Activated CD4-positive, alpha-beta memory T cell treated with anti-CD3 and anti-CD28 coated beads, Interleukin-2, amount 10 ng/mL, durations not matched to agents 7 days and 5 days (primary cell): ENCODE data around the gene ME1. TPM values are rescaled to one million over a fixed set of nuclear protein-coding genes. Genes with fewer than 3 reads are reported as not detected.
"Not testable (repeated sequence)": the region's sequence is repeated elsewhere in the genome, so short reads cannot be mapped to it uniquely, and the experiment has no call there.

Experiments
- CTCF ChIA-PET: fragments of 350-600 bp; sonication (Branson Sonifier 250); formaldehyde crosslinking; loops from one replicate; lab custom pipeline; 2021; ENCODE audit warnings: antibody characterized with exemption, inconsistent platforms; lab: Charles Lee
- POLR2A ChIA-PET: fragments of 350-600 bp; sonication (Branson Sonifier 250); formaldehyde crosslinking; loops from one replicate; lab custom pipeline; 2021; ENCODE audit warnings: antibody characterized with exemption; lab: Charles Lee
- DNase-seq: peaks from one replicate; pipeline ENCODE4 v3.0.0-alpha.2; 2020
- H3K27ac Mint-ChIP-seq: one replicate; pipeline ENCODE4 v1.8.0; 2021; ENCODE audit warnings: mild to moderate bottlenecking, mixed read lengths
- H3K27me3 Mint-ChIP-seq: one replicate; pipeline ENCODE4 v1.8.0; 2021; ENCODE audit warnings: mixed read lengths
- H3K36me3 Mint-ChIP-seq: one replicate; pipeline ENCODE4 v1.8.0; 2021; ENCODE audit warnings: low read depth, mixed read lengths
- H3K4me1 Mint-ChIP-seq: one replicate; pipeline ENCODE4 v1.8.0; 2021; ENCODE audit warnings: mixed read lengths
- H3K4me3 Mint-ChIP-seq: one replicate; pipeline ENCODE4 v1.8.0; 2021; ENCODE audit warnings: mild to moderate bottlenecking, mixed read lengths
- H3K9me3 Mint-ChIP-seq: one replicate; pipeline ENCODE4 v1.8.0; 2021; ENCODE audit warnings: mixed read lengths
- total RNA-seq, 2 experiments: library from RNA; stranded (reverse); gene quantifications; one replicate each; pipeline ENCODE4 v1.2.3, GENCODE V29; 2021

The ME1 gene
- total RNA-seq, 2 experiments from 2014 or later, result 0.10 to 0.13 TPM

DNA sequence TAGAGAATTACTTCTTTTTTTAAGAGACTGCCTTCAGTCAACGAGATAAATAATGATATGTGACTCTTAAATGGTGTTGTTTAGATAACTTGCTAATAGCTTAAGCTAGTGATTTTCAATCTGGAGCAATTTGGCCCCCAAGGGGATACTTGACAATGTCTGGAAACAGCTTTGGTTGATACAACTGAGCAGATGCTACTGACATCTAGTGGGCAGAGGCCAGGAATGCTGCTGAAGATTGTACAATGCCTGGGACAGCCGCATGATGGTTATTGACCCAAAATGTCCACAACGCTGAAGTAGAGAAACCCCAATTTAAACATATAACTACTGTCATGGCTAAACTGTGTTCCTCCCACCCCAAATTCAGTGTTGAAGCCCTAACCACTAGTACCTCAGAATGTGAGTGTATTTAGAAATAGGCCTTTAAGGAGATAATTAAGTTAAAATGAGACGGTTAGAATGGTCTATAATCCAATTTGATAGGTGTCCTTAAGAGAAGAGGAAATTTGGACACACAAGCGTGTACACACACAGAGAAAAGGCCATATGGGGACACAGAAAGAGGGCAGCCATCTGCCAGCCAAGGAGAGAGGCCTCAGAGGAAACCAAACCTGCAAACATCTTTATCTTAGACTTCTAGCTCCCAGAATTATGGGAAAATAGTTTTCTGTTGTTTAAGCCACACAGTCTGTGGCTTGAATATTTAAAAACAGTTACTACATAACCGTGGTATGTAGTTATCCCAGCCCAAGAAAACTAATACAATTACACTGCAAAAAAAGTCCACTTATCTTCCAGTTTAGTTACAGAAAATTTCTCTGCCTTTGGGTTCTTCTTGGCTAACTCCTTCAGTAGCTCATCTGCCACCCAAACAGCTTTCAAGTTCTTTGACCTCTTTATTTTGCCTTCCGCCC, 215.5 kb downstream of the ME1 start:
- no peak overlapping the region for H3K27ac Mint-ChIP-seq
- H3K36me3 Mint-ChIP-seq, result no peaks in the 10 kb centered on the region
- H3K4me1 Mint-ChIP-seq, result no peaks in the 10 kb centered on the region
- H3K9me3 Mint-ChIP-seq, result no peaks in the 10 kb centered on the region
- ChIA-PET CTCF (interaction anchor here (0.7 to 11.2 kb wide), 8 partner anchors 11 to 299 kb away, joined by 3 to 228 read pairs (median 6); partner anchors contain the start of genes DOP1A, PGM3, PRSS35 and RWDD2A), POLR2A (interaction anchor here (1.0 to 1.8 kb wide), 3 partner anchors 22 to 148 kb away, joined by 3 to 9 read pairs (median 4); partner anchors contain the start of genes DOP1A, PGM3 and RWDD2A)
- H3K4me3 Mint-ChIP-seq, result no peak overlapping the region
- peaks cover 17% of the 10 kb centered on the region for H3K27me3 Mint-ChIP-seq
- peak; percentile 68 for DNase-seq

DNA sequence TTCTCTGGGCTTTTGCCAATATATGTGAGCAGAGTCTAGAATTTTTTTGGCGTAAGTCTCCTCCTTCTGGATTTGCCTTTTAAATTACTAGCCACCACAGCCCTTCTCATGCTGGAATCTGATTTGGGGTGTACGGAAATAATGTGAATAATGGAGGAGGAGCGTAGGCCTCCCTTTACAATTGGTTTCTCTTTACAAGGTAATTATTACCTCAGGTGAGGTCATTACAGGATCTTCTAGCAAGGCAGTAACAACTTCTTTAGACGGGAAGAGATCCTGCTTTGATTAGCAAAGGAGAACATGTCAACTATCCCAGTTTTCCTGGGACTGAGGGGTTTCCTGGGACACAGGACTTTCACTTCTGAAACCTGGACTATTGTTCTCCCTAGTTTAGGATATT, 228.8 kb downstream of the ME1 start:
- DNase-seq, result no peak
- peaks cover 8% of the 10 kb centered on the region for H3K27me3 Mint-ChIP-seq
- POLR2A ChIA-PET, result no interaction called here
- CTCF ChIA-PET, result no interaction called here
- no peak overlapping the region for H3K27ac Mint-ChIP-seq
- H3K4me1 Mint-ChIP-seq, result no peaks in the 10 kb centered on the region
- no peaks in the 10 kb centered on the region for H3K36me3 Mint-ChIP-seq
- H3K9me3 Mint-ChIP-seq, result no peaks in the 10 kb centered on the region
- no peak overlapping the region for H3K4me3 Mint-ChIP-seq

DNA sequence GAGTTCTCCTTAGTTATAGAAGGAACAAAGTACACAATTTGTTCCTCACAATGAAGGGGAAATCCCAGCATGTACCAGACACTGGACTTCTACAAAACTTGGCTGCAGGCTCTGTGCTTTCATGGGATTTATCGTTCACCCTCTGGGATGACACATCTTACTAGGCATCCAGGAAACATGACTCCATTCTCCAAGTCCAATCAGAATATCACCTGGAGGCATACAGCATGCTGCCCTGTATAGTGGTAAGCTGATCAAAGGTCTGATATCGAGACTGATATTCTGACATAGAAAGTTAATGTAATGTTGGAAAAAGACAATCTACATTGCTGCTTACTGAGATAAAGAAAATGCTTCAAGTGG, 231.0 kb downstream of the ME1 start:
- H3K36me3 Mint-ChIP-seq, result peaks cover 6% of the 10 kb centered on the region

DNA sequence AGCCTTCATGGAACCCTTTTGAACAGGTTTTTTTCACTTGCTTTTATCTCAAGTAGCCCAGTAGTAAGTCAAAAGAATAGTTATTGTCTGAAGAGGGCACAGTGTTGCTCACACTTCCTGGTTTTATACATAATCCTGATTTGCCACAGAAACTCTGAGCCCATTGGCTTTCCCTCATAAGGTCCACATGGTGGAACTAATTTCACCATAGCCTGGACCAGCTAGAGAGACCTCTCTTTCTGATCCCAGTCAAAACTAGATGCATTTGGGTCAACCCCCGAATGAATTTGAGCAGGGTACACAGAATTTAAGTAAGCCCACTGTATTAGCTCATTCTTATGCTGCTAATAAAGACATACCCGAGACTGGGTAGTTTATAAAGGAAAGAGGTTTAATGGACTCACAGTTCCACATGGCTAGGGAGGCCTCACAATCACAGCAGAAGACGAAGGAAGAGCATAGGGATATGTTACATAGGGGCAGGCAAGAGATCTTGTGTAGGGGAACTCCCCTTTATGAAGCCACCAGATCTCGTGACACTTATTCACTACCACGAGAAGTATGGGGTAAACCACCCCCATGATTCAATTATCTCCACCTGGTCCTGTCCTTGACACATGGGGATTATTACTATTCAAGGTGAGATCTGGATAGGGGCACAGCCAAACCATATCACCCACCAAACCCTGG, 231.5 kb downstream of the ME1 start:
- DNase-seq, result no peak
- ChIA-PET POLR2A (no interaction called here), CTCF (interaction anchor here (1.4 kb wide), 1 partner anchor 132 kb away, joined by 6 read pairs; the partner anchor contains the start of gene DOP1A)
- no peak overlapping the region for H3K4me3 Mint-ChIP-seq
- H3K27ac Mint-ChIP-seq, result no peak overlapping the region
- H3K36me3 Mint-ChIP-seq, result peaks cover 6% of the 10 kb centered on the region
- H3K4me1 Mint-ChIP-seq, result peaks cover 7% of the 10 kb centered on the region
- no peaks in the 10 kb centered on the region for H3K27me3 Mint-ChIP-seq
- no peaks in the 10 kb centered on the region for H3K9me3 Mint-ChIP-seq

More for the DNA sequence above, 231.0 kb downstream of the ME1 start:
- CTCF ChIA-PET, result interaction anchor here (1.4 kb wide), 1 partner anchor 133 kb away, joined by 6 read pairs; the partner anchor contains the start of gene DOP1A
- H3K27ac Mint-ChIP-seq, result no peak overlapping the region
- peaks cover 4% of the 10 kb centered on the region for H3K4me1 Mint-ChIP-seq
- no peaks in the 10 kb centered on the region for H3K9me3 Mint-ChIP-seq
- no peaks in the 10 kb centered on the region for H3K27me3 Mint-ChIP-seq
- DNase-seq, result no peak
- H3K4me3 Mint-ChIP-seq, result no peak overlapping the region
- POLR2A ChIA-PET, result no interaction called here

DNA sequence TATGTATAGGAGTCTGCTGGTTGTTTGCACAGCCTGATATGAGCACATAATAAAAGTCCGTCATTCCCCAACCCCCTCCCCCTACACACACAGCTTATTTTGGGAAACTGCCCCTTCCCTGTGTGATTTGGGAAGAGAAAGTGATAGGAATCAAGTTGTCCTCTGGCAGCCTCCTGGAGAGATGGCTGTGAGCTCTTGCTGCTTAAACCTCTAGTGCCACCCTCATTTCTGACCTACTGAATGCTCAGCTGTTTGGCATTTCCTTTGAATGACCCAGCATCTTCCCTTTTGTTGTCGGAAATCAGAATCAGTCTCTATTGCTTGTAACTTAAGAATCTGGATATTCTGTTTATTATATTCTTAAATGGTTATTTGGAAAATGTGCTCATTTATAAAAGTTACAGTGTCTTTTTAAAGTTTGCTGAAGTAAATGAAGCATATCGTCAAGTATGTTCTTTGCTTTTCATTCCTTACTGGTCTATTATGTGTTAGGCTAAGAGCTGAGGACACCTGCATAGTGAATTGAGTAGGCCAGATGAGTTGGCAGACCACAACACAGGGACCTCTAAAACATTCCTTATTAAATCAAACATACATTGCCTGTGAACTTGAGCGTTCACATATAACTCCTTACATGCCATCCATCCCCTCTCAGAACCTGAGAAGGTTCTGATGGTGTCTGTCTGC, 232.2 kb downstream of the ME1 start:
- Mint-ChIP-seq H3K36me3 (peaks cover 6% of the 10 kb centered on the region), H3K27me3 (no peaks in the 10 kb centered on the region), H3K9me3 (no peaks in the 10 kb centered on the region), H3K4me1 (peaks cover 12% of the 10 kb centered on the region), H3K27ac (no peak overlapping the region), H3K4me3 (no peak overlapping the region)
- CTCF ChIA-PET, result interaction anchor here (1.1 to 6.9 kb wide), 2 partner anchors 132 to 316 kb away, joined by 3 to 53 read pairs; partner anchors contain the start of genes DOP1A and UBE3D
- DNase-seq, result no peak
- POLR2A ChIA-PET, result no interaction called here

DNA sequence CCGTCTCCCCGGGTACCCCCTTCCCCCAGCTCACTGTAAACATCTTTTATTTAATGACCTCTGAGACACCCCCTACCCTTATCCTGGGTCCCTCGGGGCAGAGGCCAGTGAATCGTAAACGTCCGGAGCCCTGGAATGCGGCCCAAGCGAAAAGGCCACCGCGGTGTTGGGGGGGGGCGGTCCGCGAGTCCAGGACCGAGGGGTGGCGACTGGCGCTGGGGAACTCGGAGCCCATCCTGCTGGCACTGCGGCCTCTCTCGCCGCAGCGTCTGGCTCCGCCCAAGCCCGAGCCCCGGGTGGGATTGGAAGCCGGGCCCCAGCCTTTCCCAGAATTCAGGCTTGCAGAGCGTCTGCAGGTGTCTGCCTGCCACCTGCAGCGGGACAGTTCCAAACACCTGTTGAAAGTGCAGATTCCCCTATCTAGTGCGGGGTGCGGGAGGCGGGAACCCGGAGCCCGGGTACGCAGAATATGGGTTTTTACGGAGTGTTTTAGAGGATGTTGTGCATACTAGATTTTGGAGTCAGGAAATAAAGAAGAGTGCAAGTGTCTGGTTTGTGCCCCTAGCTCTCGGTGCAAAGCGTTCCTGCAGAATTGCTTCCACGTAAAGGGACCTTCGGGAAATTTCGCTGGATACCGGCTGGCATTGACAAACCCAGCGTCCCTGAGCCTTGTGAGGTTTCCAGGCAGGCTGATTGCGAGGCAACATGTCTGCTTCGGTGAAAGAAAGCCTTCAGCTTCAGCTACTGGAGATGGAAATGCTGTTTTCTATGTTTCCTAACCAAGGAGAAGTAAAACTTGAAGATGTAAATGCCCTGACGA, 236.9 kb downstream of the ME1 start:
- POLR2A ChIA-PET, result interaction anchor here (0.7 to 2.9 kb wide), 5 partner anchors 10 to 946 kb away, joined by 3 to 8 read pairs (median 3); partner anchors contain the start of genes DOP1A and UBE3D
- Mint-ChIP-seq H3K4me3 (peak overlapping the region; percentile 69), H3K4me1 (peaks cover 39% of the 10 kb centered on the region), H3K27me3 (no peaks in the 10 kb centered on the region), H3K9me3 (no peaks in the 10 kb centered on the region), H3K27ac (no peak overlapping the region), H3K36me3 (peaks cover 28% of the 10 kb centered on the region)
- CTCF ChIA-PET, result interaction anchor here (1.0 to 6.9 kb wide), 4 partner anchors 10 to 942 kb away, joined by 3 to 53 read pairs (median 6); partner anchors contain the start of genes DOP1A and UBE3D
- peak; percentile 18 for DNase-seq

DNA sequence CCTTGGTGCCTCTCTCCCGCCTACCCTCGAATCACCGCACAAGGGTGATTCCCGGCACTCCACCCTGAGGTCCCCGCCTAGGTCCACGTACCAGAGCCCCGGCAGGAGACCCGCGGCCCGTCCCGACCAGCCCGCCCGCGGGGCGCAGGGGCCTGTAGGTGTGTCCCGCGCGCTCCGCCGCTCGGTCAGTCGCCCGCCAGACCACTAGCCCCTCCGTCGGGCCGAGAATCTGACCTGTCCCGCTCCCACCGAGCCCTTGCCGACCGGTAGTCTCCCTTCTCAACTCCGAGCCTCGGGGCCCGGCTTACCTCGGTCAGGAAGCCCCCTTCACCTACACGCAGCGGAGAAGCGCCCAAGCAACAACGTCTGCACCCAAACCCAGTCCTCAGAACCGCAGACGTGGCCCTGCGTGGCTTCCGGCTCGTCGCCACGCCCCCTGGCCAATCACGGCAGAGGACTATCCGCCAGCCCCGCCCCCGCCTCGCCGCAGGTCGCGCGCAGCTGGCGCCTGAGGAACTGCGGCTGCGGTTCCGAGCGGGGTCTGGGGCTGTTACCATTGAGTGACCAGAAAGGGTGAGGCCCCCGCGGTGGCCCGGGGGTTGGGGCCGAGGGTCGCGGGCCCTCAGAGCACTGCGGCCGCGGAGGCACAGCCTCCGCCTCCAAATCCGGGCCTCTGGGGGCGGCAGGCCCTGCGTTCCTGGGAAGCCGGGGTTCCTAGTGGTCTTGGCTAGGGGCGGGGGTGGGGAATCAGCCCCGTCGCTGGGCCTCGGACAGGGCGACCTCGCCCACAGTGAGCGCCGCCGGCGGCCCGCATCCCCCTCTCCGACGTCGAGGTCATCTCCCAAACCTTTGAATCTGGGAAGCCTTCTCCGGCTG, 237.7 kb downstream of the ME1 start, which contains the start of the genes PGM3 and RWDD2A:
PGM3 (minus strand) TSS at position 395 of the 876 bp plus-strand sequence. CDS start 2,253 bp downstream, outside the sequence.
RWDD2A (plus strand) TSS at position 487 of the 876 bp plus-strand sequence. CDS start 1,095 bp downstream, outside the sequence.
- no peaks in the 10 kb centered on the region for H3K9me3 Mint-ChIP-seq
- peak; percentile 92 for DNase-seq
- ChIA-PET CTCF (interaction anchor here (1.0 to 6.9 kb wide), 4 partner anchors 11 to 941 kb away, joined by 3 to 53 read pairs (median 6); partner anchors contain the start of genes DOP1A and UBE3D), POLR2A (interaction anchor here (0.8 to 2.9 kb wide), 4 partner anchors 9 to 945 kb away, joined by 3 to 8 read pairs (median 4); partner anchors contain the start of gene DOP1A)
- H3K27me3 Mint-ChIP-seq, result no peaks in the 10 kb centered on the region
- peak within 1 kb of the TSS; percentile 79 for H3K27ac Mint-ChIP-seq
- H3K4me1 Mint-ChIP-seq, result peaks cover 46% of the 10 kb centered on the region
- H3K36me3 Mint-ChIP-seq, result peaks cover 33% of the 10 kb centered on the region
- H3K4me3 Mint-ChIP-seq, result peak within 1 kb of the TSS; percentile 95

DNA sequence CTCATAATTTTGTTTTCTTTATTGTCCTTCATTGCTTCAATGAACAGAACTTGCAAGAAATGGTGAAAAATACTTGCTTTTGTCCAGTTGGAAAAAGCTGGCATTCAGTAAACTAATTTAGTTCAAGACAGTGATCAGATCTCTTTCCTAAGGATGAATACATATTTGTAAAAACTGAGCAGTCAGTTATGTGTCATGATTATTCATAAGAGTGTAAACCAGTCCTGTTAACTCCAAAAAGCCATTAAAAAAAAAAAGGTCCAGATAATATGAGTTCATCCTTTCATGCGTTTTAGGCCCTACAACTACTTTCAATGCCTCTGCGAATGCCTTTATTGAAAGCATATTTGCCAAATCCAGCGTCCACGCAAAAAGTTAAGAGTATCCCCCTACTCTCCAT, 238.4 kb downstream of the ME1 start:
- H3K4me1 Mint-ChIP-seq, result peaks cover 46% of the 10 kb centered on the region
- peak overlapping the region; percentile 95 for H3K4me3 Mint-ChIP-seq
- POLR2A ChIA-PET, result no interaction called here
- no peak for DNase-seq
- peaks cover 33% of the 10 kb centered on the region for H3K36me3 Mint-ChIP-seq
- H3K27me3 Mint-ChIP-seq, result no peaks in the 10 kb centered on the region
- CTCF ChIA-PET, result interaction anchor here (6.9 kb wide), 1 partner anchor 126 kb away, joined by 53 read pairs; the partner anchor contains the start of genes DOP1A and UBE3D
- no peaks in the 10 kb centered on the region for H3K9me3 Mint-ChIP-seq
- H3K27ac Mint-ChIP-seq, result peak overlapping the region; percentile 79

DNA sequence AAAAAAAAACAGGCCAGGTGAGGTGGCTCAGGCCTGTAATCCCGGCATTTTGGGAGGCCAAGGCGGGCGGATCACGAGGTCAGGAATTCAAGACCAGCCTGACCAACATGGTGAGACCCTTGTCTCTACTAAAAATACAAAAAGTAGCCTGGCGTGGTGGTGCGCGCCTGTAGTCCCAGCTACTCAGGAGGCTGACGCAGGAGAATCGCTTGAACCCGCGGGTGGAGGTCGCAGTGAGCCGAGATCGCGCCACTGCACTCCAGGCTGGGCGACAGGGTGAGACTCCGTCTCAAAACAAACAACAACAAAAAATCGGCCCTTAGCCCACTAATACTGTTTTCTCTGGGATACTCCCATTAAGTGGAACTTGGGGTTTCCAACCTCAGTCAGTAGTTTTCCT, 238.9 kb downstream of the ME1 start:
- peaks cover 33% of the 10 kb centered on the region for H3K36me3 Mint-ChIP-seq
- H3K27ac Mint-ChIP-seq, H3K27me3 Mint-ChIP-seq: not testable (repeated sequence)

DNA sequence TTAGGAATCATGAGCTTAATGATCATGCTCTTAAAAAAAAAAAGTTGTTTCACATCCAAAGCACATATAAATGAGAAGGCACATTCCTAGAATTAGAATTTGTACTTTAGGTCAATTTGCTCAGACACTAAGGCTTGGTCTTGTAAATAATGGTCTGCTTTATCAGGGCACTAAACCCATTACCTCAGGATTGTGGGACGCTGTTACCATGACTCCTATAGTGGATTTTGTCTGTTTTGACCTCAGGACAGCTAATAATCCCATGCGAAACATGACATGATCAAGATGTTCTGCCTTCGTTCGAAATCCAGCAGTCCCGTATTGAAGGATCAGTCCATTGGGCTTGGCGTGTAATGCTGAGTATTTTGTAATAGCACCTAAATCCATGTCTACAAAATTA, 240.2 kb downstream of the ME1 start:
- Mint-ChIP-seq H3K9me3 (no peaks in the 10 kb centered on the region), H3K27ac (no peak overlapping the region), H3K4me3 (no peak overlapping the region), H3K27me3 (no peaks in the 10 kb centered on the region), H3K4me1 (peaks cover 44% of the 10 kb centered on the region), H3K36me3 (peaks cover 38% of the 10 kb centered on the region)
- ChIA-PET POLR2A (no interaction called here), CTCF (interaction anchor here (0.6 to 4.5 kb wide), 3 partner anchors 32 to 136 kb away, joined by 3 to 28 read pairs (median 3); partner anchors contain the start of genes DOP1A and UBE3D)
- DNase-seq, result no peak

More for the DNA sequence above, 238.9 kb downstream of the ME1 start:
- peaks cover 46% of the 10 kb centered on the region for H3K4me1 Mint-ChIP-seq
- H3K9me3 Mint-ChIP-seq, DNase-seq, POLR2A ChIA-PET: not testable (repeated sequence)
- H3K4me3 Mint-ChIP-seq, result peak overlapping the region; percentile 95
- CTCF ChIA-PET, result interaction anchor here (6.9 kb wide), 1 partner anchor 125 kb away, joined by 53 read pairs; the partner anchor contains the start of genes DOP1A and UBE3D
